HepG2 (cell line): ENCODE measurements around the gene SLC24A4. TPM values are rescaled to one million over a fixed set of nuclear protein-coding genes. Genes with fewer than 3 reads are reported as not detected.

Experiments used
- ATAC-seq: fragments of 200-7000 bp; cut with Tn5 transposase; 3 replicates; pipeline ENCODE4 v1.9.1; 2020; ENCODE audit warnings: mild to moderate bottlenecking, moderate library complexity
- BruUV-seq: library from RNA; stranded (reverse); fragments of 400-500 nt; replicated peaks from 2 replicates; lab custom pipeline; 2021; lab: Mats Ljungman, UMichigan
- CTCF ChIA-PET: fragments of 300-600 bp; formaldehyde crosslinking; extraction: SDS; loops from one replicate; lab custom pipeline; 2021; ENCODE audit warnings: low total read pairs, inconsistent platforms, low intra/inter-chr PET ratio; lab: Yijun Ruan, JAX
- POLR2A ChIA-PET: fragments of 350-600 bp; sonication (Branson Sonifier 250); formaldehyde crosslinking; loops from one replicate; lab custom pipeline; 2020; ENCODE audit warnings: antibody characterized with exemption, inconsistent platforms; lab: Yijun Ruan, JAX
- DNase-seq: peaks from one replicate; pipeline ENCODE4 v3.0.0-alpha.2; 2015; ENCODE audit warnings: low spot score
- FAIRE-seq: peaks from 3 replicates; lab custom pipeline; 2011; peaks lifted over from hg19 to GRCh38; lab: Jason Lieb, UNC
- H2AFZ ChIP-seq: one replicate; pipeline ENCODE4 v1.6.1; 2011; ENCODE audit warnings: low read length, inconsistent platforms
- H3K27ac ChIP-seq: fragments of 300-600 bp; 3 replicates; pipeline ENCODE4 v1.8.0; 2011; ENCODE audit warnings: mixed run types, mild to moderate bottlenecking, mixed read lengths, low read length, inconsistent platforms; ENCODE audit not compliant: insufficient read depth; ENCODE audit errors: extremely low read length
- H3K27me3 ChIP-seq, 2 experiments: fragments of 200-600 bp in 1 of 2; 2 replicates in 1 of 2; 3 replicates in 1 of 2; pipeline versions ENCODE4 v1.6.0 to v1.8.0; 2011; ENCODE audit warnings: low read length in 2 of 2, mild to moderate bottlenecking in 2 of 2, moderate library complexity in 2 of 2, inconsistent platforms in 1 of 2; ENCODE audit not compliant: insufficient read depth in 2 of 2, control insufficient read depth in 1 of 2
- H3K36me3 ChIP-seq, 2 experiments: fragments of 200-600 bp in 1 of 2; replicated peaks in 1 of 2; 2 replicates in 1 of 2; 3 replicates in 1 of 2; pipeline versions ENCODE4 v1.5.1 to v1.8.0; 2011; ENCODE audit warnings: low read length in 2 of 2, inconsistent platforms in 1 of 2; ENCODE audit not compliant: insufficient read depth in 2 of 2, control insufficient read depth in 1 of 2
- H3K4me1 ChIP-seq: 2 replicates; pipeline ENCODE4 v1.5.1; 2012; ENCODE audit warnings: low read length, inconsistent platforms; ENCODE audit not compliant: insufficient read depth
- H3K4me2 ChIP-seq: 2 replicates; pipeline ENCODE4 v1.6.0; 2011; ENCODE audit warnings: low read depth, low read length, inconsistent platforms
- H3K4me3 ChIP-seq, 3 experiments: fragments of 200-600 bp in 1 of 3; sonication (generic), shearing (Covaris generic) in 1 of 3; replicated peaks in 1 of 3; 2 replicates each; pipeline ENCODE4 v1.5.1; 2011 to 2016; ENCODE audit warnings: low read length in 3 of 3, inconsistent platforms in 2 of 3, low read depth in 2 of 3, mild to moderate bottlenecking in 2 of 3, control low read depth in 1 of 3, mixed read lengths in 1 of 3; ENCODE audit not compliant: insufficient read depth in 1 of 3
- H3K79me2 ChIP-seq: one replicate; pipeline ENCODE4 v1.6.1; 2011; ENCODE audit warnings: low read length, inconsistent platforms; ENCODE audit not compliant: insufficient read depth
- H3K9ac ChIP-seq: 2 replicates; pipeline ENCODE4 v1.6.0; 2011; ENCODE audit warnings: mild to moderate bottlenecking, low read depth, low read length, inconsistent platforms; ENCODE audit not compliant: insufficient read depth
- H3K9me3 ChIP-seq: 2 replicates; pipeline ENCODE4 v1.5.1; 2012; ENCODE audit warnings: mild to moderate bottlenecking, low read length
- H4K20me1 ChIP-seq: 2 replicates; pipeline ENCODE4 v1.6.0; 2011; ENCODE audit warnings: inconsistent platforms, mild to moderate bottlenecking, low read length, moderate library complexity; ENCODE audit not compliant: insufficient read depth
- GRHL1 ChIP-seq: sonication (generic); formaldehyde crosslinking; conservative IDR thresholded peaks from 2 replicates; pipeline ENCODE4 v1.8.0; 2022; ENCODE audit warnings: missing genetic modification reagents
- KLF11 ChIP-seq: IDR thresholded peaks from 2 replicates; pipeline ENCODE4 v1.6.1; 2016; ENCODE audit warnings: missing compliant biosample characterization
- MED13 ChIP-seq: sonication (generic); formaldehyde crosslinking; IDR thresholded peaks from 2 replicates; pipeline ENCODE4 v1.5.0; 2020; ENCODE audit warnings: missing genetic modification reagents
- MIER3 ChIP-seq: IDR thresholded peaks from 2 replicates; pipeline ENCODE4 v1.6.1; 2016; ENCODE audit warnings: missing compliant biosample characterization, borderline replicate concordance
- XBP1 ChIP-seq: sonication (generic); formaldehyde crosslinking; IDR thresholded peaks from 2 replicates; pipeline ENCODE4 v1.5.0; 2020; ENCODE audit warnings: missing genetic modification reagents
- ZBTB46 ChIP-seq: sonication (generic); formaldehyde crosslinking; IDR thresholded peaks from 2 replicates; pipeline ENCODE4 v1.4.0; 2020; ENCODE audit warnings: mild to moderate bottlenecking, missing genetic modification reagents, borderline replicate concordance
- ZNF367 ChIP-seq: sonication (generic); formaldehyde crosslinking; IDR thresholded peaks from 2 replicates; pipeline ENCODE4 v1.4.0; 2020; ENCODE audit warnings: missing genetic modification reagents, borderline replicate concordance
- ZNF672 ChIP-seq: sonication (generic); formaldehyde crosslinking; IDR thresholded peaks from 2 replicates; pipeline ENCODE4 v1.8.1; 2022; ENCODE audit warnings: missing genetic modification reagents
- ZNF740 ChIP-seq: sonication (generic); formaldehyde crosslinking; IDR thresholded peaks from 2 replicates; pipeline ENCODE4 v1.4.0; 2020; ENCODE audit warnings: missing genetic modification reagents
- WGBS: methylation state at CpG from one replicate; pipeline ENCODE4 v1.1.6; 2017; ENCODE audit warnings: low lambda C conversion rate; 5-methylcytosine and 5-hydroxymethylcytosine counted together
- in situ Hi-C: cut with HindIII; loops from 2 replicates; pipeline ENCODE4 v1.10.0; 2017; ENCODE audit warnings: low pct_unique_long_range_greater_than_20kb; ENCODE audit not compliant: extremely low pct_ligation_motif_present
- intact Hi-C: fragments of 100-400 bp; cut with micrococcal nuclease; formaldehyde crosslinking; loops from one replicate; pipeline ENCODE4 v1.10.0; 2022; ENCODE audit not compliant: unreplicated experiment
- polyA plus RNA-seq, 8 experiments: library from polyadenylated mRNA; depleted of rRNA in 3 of 8; stranded (reverse) in 7 of 8; unstranded in 1 of 8; fragments of >200 nt; fragmentation: Illumina TruSeq in 4 of 8; extraction: Trizol in 4 of 8; gene quantifications; 2 replicates each; pipeline versions ENCODE4 v1.2.1 to v1.2.3, GENCODE V29; 2011 to 2016; ENCODE audit warnings: low read depth in 4 of 8, missing spikeins in 1 of 8, mixed read lengths in 1 of 8; ENCODE audit not compliant: insufficient read depth in 1 of 8
- total RNA-seq, 5 experiments: library from RNA; depleted of rRNA; stranded (reverse); fragments of >200 nt; fragmentation: Illumina TruSeq; extraction: Trizol; gene quantifications; 2 replicates each; pipeline ENCODE4 v1.2.3, GENCODE V29; 2016; ENCODE audit warnings: low read depth in 1 of 5

The SLC24A4 gene
- total and polyA plus RNA-seq, 2 of the 13 experiments (the other 11 are each of a cell fraction or from before 2014, with no cell fraction given), result not detected

- no peak; the same call in 2 of the 3 replicates for ATAC-seq
- FAIRE-seq, result no peak
- H3K4me3 ChIP-seq, result no peak overlapping the region
- intact Hi-C loops, result loop anchor here (2.0 kb wide), 1 partner anchor 28 kb away; no protein-coding TSS in a partner anchor
- no peaks in the 10 kb centered on the region for H4K20me1 ChIP-seq
- H3K4me2 ChIP-seq, result peak overlapping the region; percentile 42; the same call in 1 of the 2 replicates
- peaks cover 30% of the 10 kb centered on the region for H3K4me1 ChIP-seq
- no peaks in the 10 kb centered on the region for H3K9me3 ChIP-seq
- no peaks in the 10 kb centered on the region for H3K36me3 ChIP-seq
- WGBS, result 66% methylated on average over 6 of the region's 6 CpGs
- no peak overlapping the region for H3K9ac ChIP-seq
- no peak for DNase-seq
- ChIA-PET CTCF (no interaction called here), POLR2A (interaction anchor here (0.6 kb wide), 1 partner anchor 578 kb away, joined by 5 read pairs; no protein-coding TSS in a partner anchor)
- H2AFZ ChIP-seq, result no peak overlapping the region
- in situ Hi-C loops, result no loop called here
- BruUV-seq, result no TSS peak
- no peaks in the 10 kb centered on the region for H3K27me3 ChIP-seq
- H3K79me2 ChIP-seq, result peaks cover 9% of the 10 kb centered on the region
- peak overlapping the region; percentile 43 for H3K27ac ChIP-seq
- TF ChIP-seq XBP1 (CRISPR knock-in tag) (no peak), KLF11 (no peak), GRHL1 (no peak), ZNF367 (no peak), ZNF672 (CRISPR knock-in tag) (no peak), MED13 (CRISPR knock-in tag) (no peak), MIER3 (no peak), ZNF740 (CRISPR knock-in tag) (no peak), ZBTB46 (CRISPR knock-in tag) (no peak)
These were observed 215.5 kb downstream of the SLC24A4 start for GRCh38 chr14:92538412-92538985.
